K562 (cell line): ENCODE data around the gene IRAK2. TPM values are rescaled to one million over a fixed set of nuclear protein-coding genes. Genes with fewer than 3 reads are reported as not detected.
A peak's percentile ranks its signal among the peaks of the same experiment; 100 is the strongest.

ENCODE experiments used
- ATAC-seq: fragments of 200-7000 bp; cut with Tn5 transposase; 3 replicates; pipeline ENCODE4 v1.9.1; 2020; ENCODE audit warnings: moderate library complexity
- BruUV-seq: library from RNA; stranded (reverse); fragments of 400-500 nt; replicated peaks from 2 replicates; lab custom pipeline; 2021; lab: Mats Ljungman, UMichigan
- CTCF ChIA-PET: fragments of 300-600 bp; formaldehyde crosslinking; extraction: SDS; loops from one replicate; lab custom pipeline; 2021; ENCODE audit warnings: low intra/inter-chr PET ratio; lab: Yijun Ruan, JAX
- POLR2A ChIA-PET: fragments of 300-600, 350-650 bp; sonication (Branson Sonifier 250); formaldehyde crosslinking; extraction: SDS; loops from one replicate; lab custom pipeline; 2021; ENCODE audit warnings: antibody characterized with exemption, inconsistent platforms; lab: Yijun Ruan, JAX
- DNase-seq, 4 experiments: peaks; one replicate each; pipeline versions ENCODE4 v3.0.0 to v3.0.0-alpha.2; 2011 to 2018; ENCODE audit warnings: low spot score in 3 of 4, mixed read lengths in 3 of 4; ENCODE audit errors: extremely low read depth in 1 of 4
- FAIRE-seq: peaks from 2 replicates; lab custom pipeline; 2011; peaks lifted over from hg19 to GRCh38; lab: Jason Lieb, UNC
- H2AFZ ChIP-seq: 2 replicates; pipeline ENCODE4 v1.6.0; 2011; ENCODE audit warnings: low read depth, low read length, control low read depth, inconsistent platforms
- H3K27ac ChIP-seq: fragments of 200-600 bp; 3 replicates; pipeline ENCODE4 v1.8.0; 2011; ENCODE audit warnings: low read depth, mild to moderate bottlenecking, control low read depth, inconsistent platforms, low read length, moderate library complexity, mixed read lengths; ENCODE audit errors: extremely low read depth
- H3K27me3 ChIP-seq, 2 experiments: fragments of 300-600 bp in 1 of 2; 2 replicates in 1 of 2; 3 replicates in 1 of 2; pipeline versions ENCODE4 v1.6.0 to v1.8.0; 2011; ENCODE audit warnings: inconsistent platforms in 2 of 2, low read length in 2 of 2, mild to moderate bottlenecking in 1 of 2, mixed read lengths in 1 of 2, moderate library complexity in 1 of 2; ENCODE audit not compliant: control insufficient read depth in 2 of 2, insufficient read depth in 2 of 2
- H3K36me3 ChIP-seq: fragments of 300-600 bp; 3 replicates; pipeline ENCODE4 v1.8.0; 2011; ENCODE audit warnings: mild to moderate bottlenecking, low read length, inconsistent platforms; ENCODE audit not compliant: control insufficient read depth, insufficient read depth
- H3K4me1 ChIP-seq, 2 experiments: fragments of 200-600 bp in 1 of 2; replicated peaks in 1 of 2; 2 replicates in 1 of 2; 3 replicates in 1 of 2; pipeline versions ENCODE4 v1.5.1 to v1.8.0; 2011; ENCODE audit warnings: inconsistent platforms in 2 of 2, low read length in 2 of 2, mild to moderate bottlenecking in 1 of 2, mixed read lengths in 1 of 2, moderate library complexity in 1 of 2; ENCODE audit not compliant: control insufficient read depth in 2 of 2, insufficient read depth in 2 of 2
- H3K4me2 ChIP-seq: 2 replicates; pipeline ENCODE4 v1.6.1; 2011; ENCODE audit warnings: low read length, control low read depth, inconsistent platforms, mixed read lengths; ENCODE audit not compliant: insufficient read depth
- H3K4me3 ChIP-seq: fragments of 200-600 bp; sonication (generic), shearing (Covaris generic); 2 replicates; pipeline ENCODE4 v1.5.1; 2016; ENCODE audit warnings: control low read depth, inconsistent platforms
- H3K79me2 ChIP-seq: fragments of 200-600 bp; 3 replicates; pipeline ENCODE4 v1.8.0; 2011; ENCODE audit warnings: low read length, inconsistent platforms; ENCODE audit not compliant: control insufficient read depth, insufficient read depth
- H3K9ac ChIP-seq, 2 experiments: 2 replicates each; pipeline versions ENCODE4 v1.6.0 to v1.6.1; 2011; ENCODE audit warnings: low read depth in 2 of 2, low read length in 2 of 2, control low read depth in 1 of 2, inconsistent platforms in 1 of 2, mild to moderate bottlenecking in 1 of 2, mixed read lengths in 1 of 2; ENCODE audit not compliant: insufficient read depth in 1 of 2
- H3K9me1 ChIP-seq: one replicate; pipeline ENCODE4 v1.6.0; 2011; ENCODE audit warnings: inconsistent platforms, mild to moderate bottlenecking, low read length, moderate library complexity; ENCODE audit not compliant: control insufficient read depth, insufficient read depth
- H3K9me3 ChIP-seq: replicated peaks from 2 replicates; pipeline ENCODE4 v1.5.1; 2011; ENCODE audit warnings: low read depth, low read length, inconsistent platforms; ENCODE audit not compliant: control insufficient read depth, insufficient read depth
- H4K20me1 ChIP-seq: replicated peaks from 2 replicates; pipeline ENCODE4 v1.6.1; 2011; ENCODE audit warnings: low read length, inconsistent platforms, mixed read lengths; ENCODE audit not compliant: control insufficient read depth, insufficient read depth
- ADNP ChIP-seq: fragments of 200-800 bp; sonication (Bioruptor generic); IDR thresholded peaks from 2 replicates; pipeline ENCODE4 v1.6.1; 2016; ENCODE audit warnings: missing genetic modification characterization, missing compliant biosample characterization
- C11orf30 ChIP-seq: fragments of 450-650 bp; IDR thresholded peaks from 2 replicates; pipeline ENCODE4 v1.6.1; 2016; ENCODE audit warnings: low read depth, mild to moderate bottlenecking
- E2F6 ChIP-seq, 2 experiments: IDR thresholded peaks; 2 replicates each; pipeline ENCODE4 v1.6.1; 2011; ENCODE audit warnings: borderline replicate concordance in 1 of 2, control low read depth in 1 of 2, low read depth in 1 of 2, low read length in 1 of 2, mild to moderate bottlenecking in 1 of 2, mixed read lengths in 1 of 2, moderate library complexity in 1 of 2; ENCODE audit not compliant: insufficient read depth in 1 of 2, insufficient read length in 1 of 2, poor library complexity in 1 of 2, severe bottlenecking in 1 of 2; ENCODE audit errors: extremely low read depth in 1 of 2
- EP300 ChIP-seq: IDR thresholded peaks from 2 replicates; pipeline ENCODE4 v1.6.1; 2012; ENCODE audit warnings: low read length, improper control_type of control experiment
- HMG20A ChIP-seq: fragments of 450-650 bp; formaldehyde crosslinking; conservative IDR thresholded peaks from 2 replicates; pipeline ENCODE4 v1.4.0; 2020; ENCODE audit warnings: mild to moderate bottlenecking, mixed read lengths
- MAFF ChIP-seq: IDR thresholded peaks from 2 replicates; pipeline ENCODE4 v1.6.1; 2012; ENCODE audit warnings: low read length, improper control_type of control experiment
- MCM2 ChIP-seq: fragments of 450-650 bp; IDR thresholded peaks from 2 replicates; pipeline ENCODE4 v1.6.1; 2017; ENCODE audit warnings: low read depth, mild to moderate bottlenecking
- MYBL2 ChIP-seq, 2 experiments: fragments of 450-650 bp in 1 of 2; sonication (generic) in 1 of 2; formaldehyde crosslinking in 1 of 2; IDR thresholded peaks; 2 replicates each; pipeline versions ENCODE4 v1.6.1 to v1.8.1; 2017 to 2022; ENCODE audit warnings: borderline replicate concordance in 1 of 2, inconsistent platforms in 1 of 2, low read depth in 1 of 2, mild to moderate bottlenecking in 1 of 2, missing genetic modification reagents in 1 of 2, moderate library complexity in 1 of 2
- NFE2 ChIP-seq: IDR thresholded peaks from 2 replicates; pipeline ENCODE4 v1.6.1; 2014; ENCODE audit warnings: antibody characterized with exemption, low read depth
- NFE2L1 ChIP-seq: fragments of 450-650 bp; IDR thresholded peaks from 2 replicates; pipeline ENCODE4 v1.6.1; 2016; ENCODE audit warnings: missing genetic modification characterization, low read depth, mild to moderate bottlenecking, missing compliant biosample characterization, moderate library complexity, borderline replicate concordance
- NR3C1 ChIP-seq: sonication (generic); formaldehyde crosslinking; IDR thresholded peaks from 2 replicates; pipeline ENCODE4 v1.8.1; 2022; ENCODE audit warnings: missing genetic modification reagents
- NR4A1 ChIP-seq, 2 experiments: fragments of 250-450 bp in 1 of 2; fragments of 450-650 bp in 1 of 2; sonication (Bioruptor Pico) in 1 of 2; IDR thresholded peaks; 2 replicates each; pipeline versions ENCODE4 v1.4.0 to v1.6.1; 2016 to 2020; ENCODE audit warnings: mild to moderate bottlenecking in 2 of 2, missing compliant biosample characterization in 1 of 2, missing genetic modification characterization in 1 of 2, moderate library complexity in 1 of 2
- PRPF4 ChIP-seq: fragments of 200-400 bp; formaldehyde crosslinking; IDR thresholded peaks from one replicate; pipeline ENCODE4 v1.6.1; 2017; ENCODE audit warnings: low read length, low read depth, mild to moderate bottlenecking; ENCODE audit not compliant: insufficient read depth, poor library complexity, severe bottlenecking
- RB1 ChIP-seq: fragments of 450-650 bp; IDR thresholded peaks from 2 replicates; pipeline ENCODE4 v1.6.1; 2017; ENCODE audit warnings: low read depth, mild to moderate bottlenecking
- RCOR1 ChIP-seq, 2 experiments: IDR thresholded peaks; 2 replicates each; pipeline ENCODE4 v1.6.1; 2012; ENCODE audit warnings: low read depth in 2 of 2, low read length in 2 of 2, borderline replicate concordance in 1 of 2, improper control_type of control experiment in 1 of 2
- TEAD2 ChIP-seq: fragments of 450-650 bp; IDR thresholded peaks from 2 replicates; pipeline ENCODE4 v1.6.1; 2016; ENCODE audit warnings: missing genetic modification characterization, control low read depth, missing compliant biosample characterization
- ZNF184 ChIP-seq: sonication (generic); formaldehyde crosslinking; IDR thresholded peaks from 2 replicates; pipeline ENCODE4 v1.5.0; 2020; ENCODE audit warnings: missing genetic modification reagents
- ZNF263 ChIP-seq: sonication (generic); formaldehyde crosslinking; IDR thresholded peaks from 2 replicates; pipeline ENCODE4 v1.8.0; 2022; ENCODE audit warnings: mild to moderate bottlenecking, missing genetic modification reagents, borderline replicate concordance
- ZNF316 ChIP-seq: fragments of 450-650 bp; IDR thresholded peaks from 2 replicates; pipeline ENCODE4 v1.6.1; 2016
- ZNF41 ChIP-seq: fragments of 250-450 bp; sonication (Bioruptor Pico); conservative IDR thresholded peaks from 2 replicates; pipeline ENCODE4 v1.4.0; 2020; ENCODE audit warnings: mild to moderate bottlenecking
- ZNF511 ChIP-seq: sonication (generic); formaldehyde crosslinking; IDR thresholded peaks from 2 replicates; pipeline ENCODE4 v1.8.0; 2022; ENCODE audit warnings: mild to moderate bottlenecking, missing genetic modification reagents
- ZNF551 ChIP-seq: fragments of 250-450 bp; sonication (Bioruptor Pico); IDR thresholded peaks from 2 replicates; pipeline ENCODE4 v1.5.0; 2021; ENCODE audit warnings: mild to moderate bottlenecking, moderate library complexity
- ZNF764 ChIP-seq: fragments of 250-450 bp; sonication (Bioruptor Pico); IDR thresholded peaks from 2 replicates; pipeline ENCODE4 v1.4.0; 2020; ENCODE audit warnings: low read depth, mild to moderate bottlenecking, moderate library complexity
- WGBS: fragments of 100-300 bp; shearing (Covaris generic); methylation state at CpG from one replicate; pipeline ENCODE4 v1.1.6; 2016; ENCODE audit warnings: low coverage, mixed read lengths; ENCODE audit not compliant: insufficient coverage; ENCODE audit errors: missing lambda C conversion rate; 5-methylcytosine and 5-hydroxymethylcytosine counted together
- in situ Hi-C: fragments of 300-500 bp; cut with MboI; formaldehyde crosslinking; loops from 4 replicates; pipeline ENCODE4 v1.15.0; 2018; ENCODE audit warnings: inconsistent platforms, mixed read lengths
- intact Hi-C: fragments of 100-400 bp; cut with micrococcal nuclease; formaldehyde crosslinking; loops from 2 replicates; pipeline ENCODE4 v1.14.2; 2022
- polyA plus RNA-seq, 8 experiments: library from polyadenylated mRNA; depleted of rRNA in 4 of 8; stranded (reverse) in 5 of 8; unstranded in 3 of 8; fragments of >200 nt; fragmentation: Nextera tagmentation in 2 of 8; fragmentation: Illumina TruSeq in 1 of 8; extraction: Ambion mirVana in 2 of 8; extraction: Trizol in 1 of 8; gene quantifications; 2 replicates each; pipeline versions ENCODE4 v1.2.1 to v1.2.3, GENCODE V29; 2011 to 2014; ENCODE audit warnings: inconsistent platforms in 1 of 8, missing spikeins in 1 of 8
- total RNA-seq, 7 experiments: library from RNA; depleted of rRNA in 6 of 7; stranded (reverse); fragments of >200 nt in 6 of 7; fragmentation: Illumina TruSeq in 2 of 7; extraction: Trizol in 2 of 7; gene quantifications; 2 replicates each; pipeline versions ENCODE4 v1.2.1 to v1.2.3, GENCODE V29; 2011 to 2021; ENCODE audit warnings: low replicate concordance in 1 of 7

IRAK2 gene
- total and polyA plus RNA-seq, 9 of the 15 experiments (the other 6 are each of a cell fraction or from before 2014, with no cell fraction given) = 0.42 to 4.4 (median 2.7) TPM

- H3K27ac ChIP-seq = no peak overlapping the region
- BruUV-seq = no TSS peak
- no peaks in the 10 kb centered on the region for H3K9me3 ChIP-seq
- peaks cover 70% of the 10 kb centered on the region for H3K36me3 ChIP-seq
- intact Hi-C loops = no loop called here
- DNase-seq (peak in 1 of 4 experiments; percentile 23), ATAC-seq (no peak), FAIRE-seq (no peak)
- H3K4me1 ChIP-seq = no peaks in the 10 kb centered on the region; a peak in 1 of 5 replicates
- no peaks in the 10 kb centered on the region for H3K9me1 ChIP-seq
- no peak overlapping the region for H3K4me3 ChIP-seq
- H2AFZ ChIP-seq = no peak overlapping the region
- 67% methylated on average over 6 of the region's 6 CpGs for WGBS
- in situ Hi-C loops = no loop called here
- CTCF ChIA-PET = interaction anchor here (0.6 kb wide), 1 partner anchor 115 kb away, joined by 3 read pairs; no protein-coding TSS in a partner anchor
- POLR2A ChIA-PET = interaction anchor here (0.6 to 1.9 kb wide), 5 partner anchors 9 to 217 kb away, joined by 3 to 9 read pairs (median 4); partner anchors contain the start of genes CRELD1 and VHL
- H3K9ac ChIP-seq = no peak overlapping the region
- H3K79me2 ChIP-seq = peaks cover 15% of the 10 kb centered on the region
- no peaks in the 10 kb centered on the region; the same call in 1 of the 2 replicates for H4K20me1 ChIP-seq
- H3K4me2 ChIP-seq = no peak overlapping the region
- no peaks in the 10 kb centered on the region for H3K27me3 ChIP-seq
- TF ChIP-seq E2F6 (IDR thresholded peaks at IDR 0.05; ENCODE audit: borderline replicate concordance in 1 of 2, extremely low read depth in 1 of 2, insufficient read depth in 1 of 2, insufficient read length in 1 of 2, low read depth in 1 of 2, low read length in 1 of 2, poor library complexity in 1 of 2, severe bottlenecking in 1 of 2) (no peak), C11orf30 (peak; percentile 84), HMG20A (CRISPR knock-in tag) (no peak), PRPF4 (no peak), RB1 (no peak), MAFF (peak; percentile 15; the same call in 1 of the 2 replicates), NR3C1 (CRISPR knock-in tag) (no peak), NFE2L1 (tag) (no peak), ZNF263 (no peak), TEAD2 (tag) (no peak), ZNF511 (CRISPR knock-in tag) (no peak), NR4A1 (CRISPR knock-in tag; IDR thresholded peaks at IDR 0.05) (no peak), NR4A1 (tag; IDR thresholded peaks at IDR 0.05) (no peak), ZNF316 (peak; percentile 79), ZNF764 (CRISPR knock-in tag) (no peak), MCM2 (no peak), ZNF551 (no peak), ADNP (tag) (no peak), MYBL2 (IDR thresholded peaks at IDR 0.05; ENCODE audit: low read depth) (no peak), MYBL2 (CRISPR knock-in tag; IDR thresholded peaks at IDR 0.05; ENCODE audit: borderline replicate concordance) (no peak), NFE2 (peak; percentile 23; the same call in 1 of the 2 replicates), ZNF41 (no peak), RCOR1 (IDR thresholded peaks at IDR 0.05; ENCODE audit: borderline replicate concordance in 1 of 2, low read depth in 2 of 2, low read length in 2 of 2) (no peak), EP300 (no peak), ZNF184 (CRISPR knock-in tag) (no peak)
Measured at GRCh38 chr3:10150987-10151386, 13.7 kb upstream of the IRAK2 start.
